DMS53 (cell line): ENCODE data around the gene SLC17A4.

Source experiments
- DNase-seq: peaks from one replicate; lab custom pipeline; 2025; lab: John Stamatoyannopoulos, UW

SLC17A4 gene

DNA sequence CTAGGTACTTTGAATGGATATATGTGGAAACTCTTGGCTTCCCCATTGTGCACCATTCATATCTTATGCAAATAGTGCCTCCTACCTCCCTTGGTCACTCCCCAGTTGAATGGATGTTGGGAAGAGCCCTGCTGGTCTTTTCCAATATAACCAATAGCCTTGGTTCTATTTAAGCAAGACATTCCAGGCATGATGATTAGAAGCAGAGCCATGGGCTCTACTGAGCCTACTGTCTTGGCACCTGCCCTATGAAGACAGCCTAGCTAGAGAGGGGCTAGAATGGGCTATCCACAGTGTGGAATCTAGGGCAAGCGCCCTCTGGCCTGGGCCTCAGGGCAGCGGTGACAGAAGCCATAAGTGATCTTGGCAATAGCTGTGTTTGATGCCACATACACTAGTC lies 61.7 kb downstream of the SLC17A4 start:
- DNase-seq: no peak

DNA sequence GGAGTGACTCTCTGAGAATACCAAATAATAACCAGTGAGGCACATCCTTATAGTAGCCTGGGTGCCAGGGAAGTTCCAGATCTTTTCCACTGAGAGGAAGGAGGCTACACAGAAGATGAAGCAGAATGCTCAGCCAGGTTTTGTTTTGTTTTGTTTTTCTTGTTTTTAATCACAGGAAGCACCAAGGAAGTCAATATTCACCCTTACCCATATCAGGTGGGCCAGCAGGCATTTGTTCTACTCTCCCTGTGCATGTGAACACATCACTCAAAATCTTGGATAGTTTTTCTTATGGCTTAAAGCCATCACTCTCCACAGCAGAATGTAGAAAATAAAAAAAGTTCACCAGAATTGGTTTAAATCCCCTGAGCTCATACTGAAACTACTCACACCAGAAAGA lies 66.8 kb downstream of the SLC17A4 start:
- DNase-seq: no peak

DNA sequence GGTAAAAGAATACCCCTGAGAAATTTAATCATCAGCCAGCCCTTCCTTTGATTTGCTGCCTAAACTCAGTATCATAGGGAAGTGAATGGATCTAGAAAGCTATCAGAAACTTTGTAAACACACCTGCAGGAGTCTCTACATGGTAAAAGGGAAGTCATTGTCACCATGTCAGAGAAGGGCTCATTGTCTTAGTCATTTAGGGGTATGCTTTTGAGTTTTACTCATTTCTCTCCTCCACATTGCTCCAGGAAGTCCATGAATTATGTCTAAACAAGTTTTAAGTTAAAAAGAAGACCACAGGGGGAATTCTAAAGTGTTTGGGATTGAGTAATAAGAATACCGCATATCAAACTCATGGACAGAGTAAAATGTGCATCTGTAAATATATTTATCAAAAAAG lies 74.8 kb downstream of the SLC17A4 start:
- DNase-seq: no peak

DNA sequence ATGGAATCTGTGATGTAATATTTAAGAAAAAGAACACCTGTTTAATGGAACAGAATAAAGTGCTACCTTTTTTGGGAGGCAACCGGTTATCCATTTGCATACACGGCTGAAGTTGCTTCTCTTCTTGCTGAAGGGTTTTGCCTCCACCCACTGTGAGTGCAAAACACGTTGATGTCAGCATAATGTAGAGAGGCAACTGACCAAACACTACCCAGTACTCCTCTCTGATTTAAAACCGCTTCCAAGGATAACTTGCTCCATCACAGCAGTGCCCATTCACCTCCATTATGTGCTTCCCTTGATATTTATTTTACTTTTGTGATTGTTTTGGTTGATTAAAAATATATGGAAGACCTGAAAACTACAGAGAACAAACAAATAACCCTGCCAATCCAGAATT lies 75.9 kb downstream of the SLC17A4 start:
- no peak for DNase-seq
